Measurements from ENCODE around the gene CSMD2. TPM values are rescaled to one million over a fixed set of nuclear protein-coding genes. Genes with fewer than 3 reads are reported as not detected.

CSMD2 gene
- polyA plus RNA-seq, 12 donors = 0.51 to 3.3 (median 0.85) TPM; not detected in 2

GRCh38 chr1:33716976-33717688 is 447.9 kb downstream of the CSMD2 start:
- DNase-seq = no peak

- no peak for DNase-seq
These were observed 449.7 kb downstream of the CSMD2 start for GRCh38 chr1:33715195-33715811.

- DNase-seq = no peak
These were observed 450.6 kb downstream of the CSMD2 start for GRCh38 chr1:33714421-33714820.

GRCh38 chr1:33713058-33713877 is 451.8 kb downstream of the CSMD2 start:
- DNase-seq = no peak

GRCh38 chr1:33712186-33712585 is 452.8 kb downstream of the CSMD2 start:
- no peak for DNase-seq

- no peak for DNase-seq
These were observed 453.5 kb downstream of the CSMD2 start for GRCh38 chr1:33711511-33711910.

- DNase-seq = no peak
These were observed 454.1 kb downstream of the CSMD2 start for GRCh38 chr1:33710967-33711366.

GRCh38 chr1:33709783-33710718 is 455.0 kb downstream of the CSMD2 start:
- DNase-seq = no peak

- DNase-seq = no peak
These were observed 455.8 kb downstream of the CSMD2 start for GRCh38 chr1:33709174-33709782.

- DNase-seq = no peak
These were observed 458.3 kb downstream of the CSMD2 start for GRCh38 chr1:33706634-33707255.

GRCh38 chr1:33703464-33703863 is 461.6 kb downstream of the CSMD2 start:
- DNase-seq = no peak

GRCh38 chr1:33698361-33699035 is 466.5 kb downstream of the CSMD2 start:
- no peak for DNase-seq

GRCh38 chr1:33697816-33698215 is 467.2 kb downstream of the CSMD2 start:
- DNase-seq = no peak

GRCh38 chr1:33696962-33697361 is 468.1 kb downstream of the CSMD2 start:
- no peak for DNase-seq

GRCh38 chr1:33696311-33696710 is 468.7 kb downstream of the CSMD2 start:
- DNase-seq = no peak

GRCh38 chr1:33692206-33693188 is 472.5 kb downstream of the CSMD2 start:
- no peak for DNase-seq

- DNase-seq = no peak
These were observed 478.0 kb downstream of the CSMD2 start for GRCh38 chr1:33687000-33687399.

- DNase-seq = no peak
These were observed 478.5 kb downstream of the CSMD2 start for GRCh38 chr1:33686551-33686950.

- peak; percentile 0 for DNase-seq
These were observed 479.8 kb downstream of the CSMD2 start for GRCh38 chr1:33685256-33685655.
